ENCODE data around the gene H3-3A.

Gene H3-3A

GRCh38 chr1:226069811-226070489 is 7.4 kb downstream of the H3-3A start:
- Histone ChIP-seq H3K9ac (ENCODE audit: low read length) (no peak overlapping the region), H3K27ac (ENCODE audit: low read depth, low read length) (no peak overlapping the region), H3K27me3 (ENCODE audit: control insufficient read depth in 1 of 2, insufficient read depth in 2 of 2, low read length in 2 of 2) (no peaks in the 10 kb centered on the region), H3K9me3 (ENCODE audit: low read length) (no peaks in the 10 kb centered on the region), H3K4me3 (ENCODE audit: low read depth in 1 of 2, low read length in 2 of 2) (no peak overlapping the region), H3K36me3 (ENCODE audit: insufficient read depth, low read length) (peaks cover 62% of the 10 kb centered on the region), H3K4me1 (ENCODE audit: insufficient read depth, low read length) (peaks cover 39% of the 10 kb centered on the region)

GRCh38 chr1:226072347-226072746 is 9.8 kb downstream of the H3-3A start:
- no peaks in the 10 kb centered on the region for H3K9me3 ChIP-seq (ENCODE audit: low read length)
- H3K27me3 ChIP-seq (ENCODE audit: control insufficient read depth in 1 of 2, insufficient read depth in 2 of 2, low read length in 2 of 2), result no peaks in the 10 kb centered on the region
- peaks cover 15% of the 10 kb centered on the region for H3K4me1 ChIP-seq (ENCODE audit: insufficient read depth, low read length)
- peaks cover 41% of the 10 kb centered on the region for H3K36me3 ChIP-seq (ENCODE audit: insufficient read depth, low read length)
- no peak overlapping the region for H3K27ac ChIP-seq (ENCODE audit: low read depth, low read length)
- H3K9ac ChIP-seq (ENCODE audit: low read length), result no peak overlapping the region
- no peak overlapping the region for H3K4me3 ChIP-seq (ENCODE audit: low read depth in 1 of 2, low read length in 2 of 2)

- peaks cover 5% of the 10 kb centered on the region for H3K4me1 ChIP-seq (ENCODE audit: insufficient read depth, low read length)
- no peaks in the 10 kb centered on the region for H3K27me3 ChIP-seq (ENCODE audit: control insufficient read depth in 1 of 2, insufficient read depth in 2 of 2, low read length in 2 of 2)
- H3K9me3 ChIP-seq (ENCODE audit: low read length), result no peaks in the 10 kb centered on the region
- no peak overlapping the region for H3K27ac ChIP-seq (ENCODE audit: low read depth, low read length)
- peaks cover 31% of the 10 kb centered on the region for H3K36me3 ChIP-seq (ENCODE audit: insufficient read depth, low read length)
- H3K9ac ChIP-seq (ENCODE audit: low read length), result no peak overlapping the region
- no peak overlapping the region for H3K4me3 ChIP-seq (ENCODE audit: low read depth in 1 of 2, low read length in 2 of 2)
Measured at GRCh38 chr1:226073184-226073950, 10.9 kb downstream of the H3-3A start.

GRCh38 chr1:226074046-226074445 is 11.5 kb downstream of the H3-3A start:
- H3K9me3 ChIP-seq (ENCODE audit: low read length), result no peaks in the 10 kb centered on the region
- peaks cover 24% of the 10 kb centered on the region for H3K36me3 ChIP-seq (ENCODE audit: insufficient read depth, low read length)
- H3K4me1 ChIP-seq (ENCODE audit: insufficient read depth, low read length), result no peaks in the 10 kb centered on the region
- H3K9ac ChIP-seq (ENCODE audit: low read length), result no peak overlapping the region
- no peaks in the 10 kb centered on the region for H3K27me3 ChIP-seq (ENCODE audit: control insufficient read depth in 1 of 2, insufficient read depth in 2 of 2, low read length in 2 of 2)
- H3K4me3 ChIP-seq (ENCODE audit: low read depth in 1 of 2, low read length in 2 of 2), result no peak overlapping the region
- no peak overlapping the region for H3K27ac ChIP-seq (ENCODE audit: low read depth, low read length)

GRCh38 chr1:226076378-226076777 is 13.9 kb downstream of the H3-3A start:
- H3K36me3 ChIP-seq (ENCODE audit: insufficient read depth, low read length), result peaks cover 14% of the 10 kb centered on the region

GRCh38 chr1:226078374-226078773 is 15.9 kb downstream of the H3-3A start:
- no peak overlapping the region for H3K27ac ChIP-seq (ENCODE audit: low read depth, low read length)
- H3K4me1 ChIP-seq (ENCODE audit: insufficient read depth, low read length), result peaks cover 4% of the 10 kb centered on the region
- no peaks in the 10 kb centered on the region for H3K27me3 ChIP-seq (ENCODE audit: control insufficient read depth in 1 of 2, insufficient read depth in 2 of 2, low read length in 2 of 2)
- H3K36me3 ChIP-seq (ENCODE audit: insufficient read depth, low read length), result no peaks in the 10 kb centered on the region
- no peak overlapping the region for H3K4me3 ChIP-seq (ENCODE audit: low read depth in 1 of 2, low read length in 2 of 2)
- no peak overlapping the region for H3K9ac ChIP-seq (ENCODE audit: low read length)
- no peaks in the 10 kb centered on the region for H3K9me3 ChIP-seq (ENCODE audit: low read length)

More at GRCh38 chr1:226076378-226076777, 13.9 kb downstream of the H3-3A start:
- no peak overlapping the region for H3K9ac ChIP-seq (ENCODE audit: low read length)
- no peak overlapping the region for H3K4me3 ChIP-seq (ENCODE audit: low read depth in 1 of 2, low read length in 2 of 2)
- no peaks in the 10 kb centered on the region for H3K9me3 ChIP-seq (ENCODE audit: low read length)
- H3K27me3 ChIP-seq (ENCODE audit: control insufficient read depth in 1 of 2, insufficient read depth in 2 of 2, low read length in 2 of 2), result no peaks in the 10 kb centered on the region
- no peaks in the 10 kb centered on the region for H3K4me1 ChIP-seq (ENCODE audit: insufficient read depth, low read length)
- no peak overlapping the region for H3K27ac ChIP-seq (ENCODE audit: low read depth, low read length)

GRCh38 chr1:226082587-226082917 is 20.0 kb downstream of the H3-3A start:
- H3K9ac ChIP-seq (ENCODE audit: low read length), result peak overlapping the region; percentile 50
- H3K27ac ChIP-seq (ENCODE audit: low read depth, low read length), result peak overlapping the region; percentile 77
- H3K9me3 ChIP-seq (ENCODE audit: low read length), result no peaks in the 10 kb centered on the region
- peak overlapping the region; percentile 72 to 73 for H3K4me3 ChIP-seq (ENCODE audit: low read depth in 1 of 2, low read length in 2 of 2)
- H3K36me3 ChIP-seq (ENCODE audit: insufficient read depth, low read length), result no peaks in the 10 kb centered on the region
- H3K4me1 ChIP-seq (ENCODE audit: insufficient read depth, low read length), result peaks cover 4% of the 10 kb centered on the region
- H3K27me3 ChIP-seq (ENCODE audit: control insufficient read depth in 1 of 2, insufficient read depth in 2 of 2, low read length in 2 of 2), result no peaks in the 10 kb centered on the region

- no peaks in the 10 kb centered on the region for H3K27me3 ChIP-seq (ENCODE audit: control insufficient read depth in 1 of 2, insufficient read depth in 2 of 2, low read length in 2 of 2)
- H3K9me3 ChIP-seq (ENCODE audit: low read length), result no peaks in the 10 kb centered on the region
- H3K4me1 ChIP-seq (ENCODE audit: insufficient read depth, low read length), result peaks cover 4% of the 10 kb centered on the region
- H3K4me3 ChIP-seq (ENCODE audit: low read depth in 1 of 2, low read length in 2 of 2), result peak overlapping the region; percentile 72 to 73
- H3K27ac ChIP-seq (ENCODE audit: low read depth, low read length), result peak overlapping the region; percentile 77
- peak overlapping the region; percentile 50 for H3K9ac ChIP-seq (ENCODE audit: low read length)
- H3K36me3 ChIP-seq (ENCODE audit: insufficient read depth, low read length), result no peaks in the 10 kb centered on the region
Measured at GRCh38 chr1:226082959-226083301, 20.4 kb downstream of the H3-3A start.

GRCh38 chr1:226083302-226084101 is 21.0 kb downstream of the H3-3A start:
- H3K27ac ChIP-seq (ENCODE audit: low read depth, low read length), result peak overlapping the region; percentile 77
- H3K4me1 ChIP-seq (ENCODE audit: insufficient read depth, low read length), result peaks cover 4% of the 10 kb centered on the region
- no peaks in the 10 kb centered on the region for H3K36me3 ChIP-seq (ENCODE audit: insufficient read depth, low read length)
- no peaks in the 10 kb centered on the region for H3K9me3 ChIP-seq (ENCODE audit: low read length)
- no peaks in the 10 kb centered on the region for H3K27me3 ChIP-seq (ENCODE audit: control insufficient read depth in 1 of 2, insufficient read depth in 2 of 2, low read length in 2 of 2)
- peak overlapping the region; percentile 72 to 73 for H3K4me3 ChIP-seq (ENCODE audit: low read depth in 1 of 2, low read length in 2 of 2)
- H3K9ac ChIP-seq (ENCODE audit: low read length), result peak overlapping the region; percentile 50

- no peaks in the 10 kb centered on the region for H3K27me3 ChIP-seq (ENCODE audit: control insufficient read depth in 1 of 2, insufficient read depth in 2 of 2, low read length in 2 of 2)
- no peak overlapping the region for H3K27ac ChIP-seq (ENCODE audit: low read depth, low read length)
- no peaks in the 10 kb centered on the region for H3K9me3 ChIP-seq (ENCODE audit: low read length)
- no peak overlapping the region for H3K9ac ChIP-seq (ENCODE audit: low read length)
- H3K4me3 ChIP-seq (ENCODE audit: low read depth in 1 of 2, low read length in 2 of 2), result no peak overlapping the region
- H3K4me1 ChIP-seq (ENCODE audit: insufficient read depth, low read length), result peaks cover 4% of the 10 kb centered on the region
- H3K36me3 ChIP-seq (ENCODE audit: insufficient read depth, low read length), result no peaks in the 10 kb centered on the region
Measured at GRCh38 chr1:226085675-226086285, 23.3 kb downstream of the H3-3A start.

- H3K4me1 ChIP-seq (ENCODE audit: insufficient read depth, low read length), result peaks cover 4% of the 10 kb centered on the region
- no peak overlapping the region for H3K9ac ChIP-seq (ENCODE audit: low read length)
- no peaks in the 10 kb centered on the region for H3K36me3 ChIP-seq (ENCODE audit: insufficient read depth, low read length)
- no peak overlapping the region for H3K4me3 ChIP-seq (ENCODE audit: low read depth in 1 of 2, low read length in 2 of 2)
- H3K9me3 ChIP-seq (ENCODE audit: low read length), result no peaks in the 10 kb centered on the region
- H3K27ac ChIP-seq (ENCODE audit: low read depth, low read length), result no peak overlapping the region
- no peaks in the 10 kb centered on the region for H3K27me3 ChIP-seq (ENCODE audit: control insufficient read depth in 1 of 2, insufficient read depth in 2 of 2, low read length in 2 of 2)
Measured at GRCh38 chr1:226086776-226087175, 24.3 kb downstream of the H3-3A start.

Data from muscle layer of colon (tissue), 2 donors.